ENCODE data around the gene BTBD9. TPM values are rescaled to one million over a fixed set of nuclear protein-coding genes. Genes with fewer than 3 reads are reported as not detected.
"Not testable (repeated sequence)": the region's sequence is repeated elsewhere in the genome, so short reads cannot be mapped to it uniquely, and the experiment has no call there.

Gene BTBD9
- total RNA-seq, 2 donors from 2014 or later, result 15.3 to 23.6 TPM

DNA sequence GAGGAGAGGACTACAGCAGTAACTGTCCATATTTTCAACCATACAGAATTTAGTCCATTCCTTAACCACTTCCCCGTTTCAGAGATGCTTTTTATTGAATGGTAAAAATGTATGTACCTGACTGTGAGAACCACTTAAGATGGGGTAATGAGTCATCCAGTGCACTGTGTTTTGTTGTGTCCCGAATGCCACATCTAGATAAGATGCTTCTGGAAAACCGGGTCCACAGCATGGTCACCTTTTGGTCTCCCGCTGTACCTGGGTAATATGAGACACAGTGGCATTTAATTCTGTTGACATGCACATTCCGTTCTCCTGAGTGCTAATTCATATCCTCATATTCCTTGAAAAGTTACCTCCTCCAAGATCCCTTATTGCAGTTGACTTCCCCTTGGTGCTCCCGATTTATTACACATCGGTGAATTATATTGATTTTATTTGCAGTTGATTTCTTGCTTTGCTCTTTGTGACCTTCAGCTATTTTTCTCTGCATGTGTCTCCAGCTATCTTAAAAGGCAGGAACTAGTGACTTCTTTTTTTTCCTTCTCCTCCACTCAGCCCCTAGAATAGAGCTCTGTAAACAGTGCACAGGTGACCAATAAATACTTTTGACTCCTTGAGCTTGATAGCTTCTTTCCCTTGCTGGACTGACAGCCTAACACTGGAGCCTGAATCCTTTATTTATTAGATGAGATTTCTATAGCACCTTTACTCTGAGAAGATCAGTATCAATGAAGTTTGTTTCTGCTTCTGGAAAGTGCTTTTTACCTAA is 505.6 kb downstream of the BTBD9 start:
- Histone ChIP-seq H3K27me3 (no peaks in the 10 kb centered on the region), H3K4me1 (no peaks in the 10 kb centered on the region), H3K27ac (no peak overlapping the region), H3K4me3 (no peak overlapping the region), H3K9me3 (no peaks in the 10 kb centered on the region), H3K9ac (ENCODE audit: low read depth in 2 of 2, low read length in 2 of 2) (no peak overlapping the region), H3K36me3 (no peaks in the 10 kb centered on the region)
- TF ChIP-seq, protein P1, sequence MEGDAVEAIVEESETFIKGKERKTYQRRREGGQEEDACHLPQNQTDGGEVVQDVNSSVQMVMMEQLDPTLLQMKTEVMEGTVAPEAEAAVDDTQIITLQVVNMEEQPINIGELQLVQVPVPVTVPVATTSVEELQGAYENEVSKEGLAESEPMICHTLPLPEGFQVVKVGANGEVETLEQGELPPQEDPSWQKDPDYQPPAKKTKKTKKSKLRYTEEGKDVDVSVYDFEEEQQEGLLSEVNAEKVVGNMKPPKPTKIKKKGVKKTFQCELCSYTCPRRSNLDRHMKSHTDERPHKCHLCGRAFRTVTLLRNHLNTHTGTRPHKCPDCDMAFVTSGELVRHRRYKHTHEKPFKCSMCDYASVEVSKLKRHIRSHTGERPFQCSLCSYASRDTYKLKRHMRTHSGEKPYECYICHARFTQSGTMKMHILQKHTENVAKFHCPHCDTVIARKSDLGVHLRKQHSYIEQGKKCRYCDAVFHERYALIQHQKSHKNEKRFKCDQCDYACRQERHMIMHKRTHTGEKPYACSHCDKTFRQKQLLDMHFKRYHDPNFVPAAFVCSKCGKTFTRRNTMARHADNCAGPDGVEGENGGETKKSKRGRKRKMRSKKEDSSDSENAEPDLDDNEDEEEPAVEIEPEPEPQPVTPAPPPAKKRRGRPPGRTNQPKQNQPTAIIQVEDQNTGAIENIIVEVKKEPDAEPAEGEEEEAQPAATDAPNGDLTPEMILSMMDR (IDR thresholded peaks at IDR 0.05), result no peak
- no peak for DNase-seq
- intact Hi-C loops (cut with DNase I), result no loop called here

DNA sequence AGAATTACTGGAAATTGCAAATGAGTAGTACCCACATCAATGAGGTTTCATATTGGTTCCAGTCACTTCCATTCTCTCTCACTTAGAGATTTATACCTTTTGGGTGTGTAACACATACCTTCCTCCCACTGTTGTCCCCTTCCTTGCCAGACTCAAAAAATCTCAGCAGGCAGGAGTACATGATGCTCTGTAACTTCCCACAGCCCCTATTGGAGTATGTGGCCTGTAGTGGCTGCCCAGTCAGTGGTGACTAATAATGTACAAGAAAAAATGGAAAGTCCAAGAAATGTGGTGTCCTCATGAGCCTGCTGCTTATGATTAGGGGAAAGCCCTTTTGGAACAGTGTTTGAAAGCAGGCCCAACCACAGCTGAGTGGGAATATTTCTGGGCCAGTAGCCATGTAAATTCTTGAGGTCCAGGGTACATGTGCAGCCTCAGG is 508.2 kb downstream of the BTBD9 start:
- H3K27me3 ChIP-seq, result no peaks in the 10 kb centered on the region
- TF ChIP-seq, protein P1 (IDR thresholded peaks at IDR 0.05), result no peak
- intact Hi-C loops (cut with DNase I), result no loop called here
- H3K36me3 ChIP-seq, result no peaks in the 10 kb centered on the region
- DNase-seq, result no peak
- H3K4me3 ChIP-seq, result no peak overlapping the region
- H3K9ac ChIP-seq (ENCODE audit: low read depth in 2 of 2, low read length in 2 of 2), result no peak overlapping the region
- H3K9me3 ChIP-seq, result no peaks in the 10 kb centered on the region
- no peak overlapping the region for H3K27ac ChIP-seq
- H3K4me1 ChIP-seq, result no peaks in the 10 kb centered on the region

DNA sequence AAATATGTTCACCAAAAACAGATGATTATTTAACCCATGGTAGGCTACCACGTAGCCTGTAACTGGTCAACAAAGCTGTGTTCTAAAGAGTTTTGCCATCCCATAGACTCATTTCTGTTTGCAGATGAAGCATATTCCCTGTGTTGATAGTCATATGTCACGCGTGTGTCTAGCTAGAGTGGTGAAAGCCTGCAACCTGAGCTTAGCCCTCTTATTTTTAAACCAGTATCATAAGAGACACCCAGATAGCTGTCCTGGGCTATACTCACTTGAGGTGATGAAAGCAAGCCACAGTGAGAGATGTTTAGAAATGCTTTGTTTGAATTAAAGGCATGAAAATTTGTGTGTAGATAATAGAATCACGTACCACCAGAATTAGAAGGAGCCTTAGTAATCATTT is 512.4 kb downstream of the BTBD9 start:
- no peak overlapping the region for H3K27ac ChIP-seq
- intact Hi-C loops (cut with DNase I), result no loop called here
- no peak for DNase-seq
- H3K4me3 ChIP-seq, result no peak overlapping the region
- H3K27me3 ChIP-seq, result no peaks in the 10 kb centered on the region
- H3K9ac ChIP-seq (ENCODE audit: low read depth in 2 of 2, low read length in 2 of 2), result no peak overlapping the region
- TF ChIP-seq, protein P1 (IDR thresholded peaks at IDR 0.05), result no peak
- H3K36me3 ChIP-seq, result no peaks in the 10 kb centered on the region
- no peaks in the 10 kb centered on the region for H3K9me3 ChIP-seq
- H3K4me1 ChIP-seq, result no peaks in the 10 kb centered on the region

DNA sequence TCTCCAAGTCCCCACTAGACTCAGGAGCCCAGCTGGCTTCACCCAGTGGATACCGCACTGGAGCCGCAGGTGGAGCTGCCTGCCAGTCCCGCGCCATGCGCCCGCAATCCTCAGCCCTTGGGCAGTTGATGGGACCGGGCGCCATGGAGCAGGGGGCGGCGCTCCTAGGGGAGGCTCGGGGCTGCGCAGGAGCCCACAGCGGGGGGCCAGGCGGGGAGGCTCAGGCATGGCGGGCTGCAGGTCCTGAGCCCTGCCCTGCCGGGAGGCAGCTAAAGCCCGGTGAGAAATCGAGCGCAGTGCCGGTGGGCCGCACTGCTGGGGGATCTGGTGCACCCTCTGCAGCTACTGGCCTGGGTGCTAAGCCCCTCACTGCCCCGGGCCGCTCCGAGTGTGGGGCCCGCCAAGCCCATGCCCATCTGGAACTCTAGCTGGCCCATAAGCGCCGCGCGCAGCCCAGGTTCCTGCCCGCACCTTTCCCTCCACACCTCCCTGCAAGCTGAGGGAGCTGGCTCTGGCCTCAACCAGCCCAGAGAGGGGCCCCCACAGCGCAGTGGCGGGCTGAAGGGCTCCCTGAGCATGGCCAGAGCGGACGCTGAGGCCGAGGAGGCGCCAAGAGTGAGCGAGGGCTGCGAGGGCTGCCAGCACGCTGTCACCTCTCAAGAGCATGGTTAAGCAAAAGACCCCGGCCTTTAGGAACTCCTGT is 515.4 kb downstream of the BTBD9 start:
- H3K4me3 ChIP-seq; H3K27ac ChIP-seq; H3K27me3 ChIP-seq; H3K4me1 ChIP-seq; H3K36me3 ChIP-seq; DNase-seq; H3K9me3 ChIP-seq; H3K9ac ChIP-seq (ENCODE audit: low read depth in 2 of 2, low read length in 2 of 2); intact Hi-C loops (cut with DNase I): not testable (repeated sequence)

DNA sequence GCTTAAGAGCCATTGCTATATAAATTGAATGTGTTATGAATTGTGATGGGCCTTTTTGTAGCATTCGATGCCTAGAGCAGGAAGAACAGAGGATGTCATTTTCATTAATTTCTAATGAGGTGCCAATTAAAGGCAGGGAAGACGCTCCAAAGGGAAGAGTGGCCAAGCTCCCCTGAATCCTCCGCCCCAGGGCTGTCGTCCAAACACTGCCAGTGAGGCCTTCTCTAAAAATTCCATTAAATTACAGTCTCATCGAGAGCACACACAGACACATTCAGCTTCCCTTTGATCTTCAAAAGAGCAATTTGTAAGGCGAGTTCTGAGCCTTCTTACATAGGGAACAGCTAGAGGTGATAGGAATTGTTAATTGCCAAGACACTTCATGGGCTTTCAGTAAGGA is 520.2 kb downstream of the BTBD9 start:
- Histone ChIP-seq H3K27me3 (no peaks in the 10 kb centered on the region), H3K9ac (ENCODE audit: low read depth in 2 of 2, low read length in 2 of 2) (no peak overlapping the region), H3K4me1 (no peaks in the 10 kb centered on the region), H3K36me3 (no peaks in the 10 kb centered on the region), H3K27ac (no peak overlapping the region), H3K4me3 (no peak overlapping the region), H3K9me3 (no peaks in the 10 kb centered on the region)
- intact Hi-C loops (cut with DNase I), result no loop called here
- TF ChIP-seq, protein P1 (IDR thresholded peaks at IDR 0.05), result no peak
- DNase-seq, result no peak

Data from colonic mucosa (tissue), 4 donors.